Measurements from ENCODE around the gene KLHDC9. TPM values are rescaled to one million over a fixed set of nuclear protein-coding genes. Genes with fewer than 3 reads are reported as not detected.
A peak's percentile ranks its signal among the peaks of the same experiment; 100 is the strongest.

KLHDC9 gene
- total and polyA plus RNA-seq, 9 of the 15 experiments (the other 6 are each of a cell fraction or from before 2014, with no cell fraction given), result not detected

GRCh38 chr1:161117759-161118581 lies 19.8 kb downstream of the KLHDC9 start, which contains the start of the genes NIT1 and PFDN2 (continued):
- TF ChIP-seq MCM5 (IDR thresholded peaks at IDR 0.05; ENCODE audit: low read depth) (no peak), ZNF274 (IDR thresholded peaks at IDR 0.05; ENCODE audit: borderline replicate concordance, low read depth, low read length) (no peak), ZNF639 (CRISPR knock-in tag; conservative IDR thresholded peaks at IDR 0.05 in 1 of 2, IDR thresholded peaks at IDR 0.05 in 1 of 2) (peak in 1 of 2 experiments; percentile 49; a peak in 1 of 4 replicates), CHD7 (IDR thresholded peaks at IDR 0.05; ENCODE audit: low read depth, low read length) (no peak), SPI1 (IDR thresholded peaks at IDR 0.05; ENCODE audit: borderline replicate concordance, low read depth, low read length) (no peak), STAT5A (IDR thresholded peaks at IDR 0.05; ENCODE audit: borderline replicate concordance, low read length) (no peak), TAF1 (IDR thresholded peaks at IDR 0.05; ENCODE audit: control insufficient read depth, extremely low read depth, insufficient read depth, low read length, severe bottlenecking) (peak; percentile 96), IFI16 (CRISPR knock-in tag; IDR thresholded peaks at IDR 0.05) (no peak), ETV6 (IDR thresholded peaks at IDR 0.05; ENCODE audit: borderline replicate concordance in 1 of 2, low read depth in 2 of 2, low read length in 1 of 2) (no peak), ETV6 (CRISPR knock-in tag; IDR thresholded peaks at IDR 0.05; ENCODE audit: borderline replicate concordance) (peak; percentile 69; the same call in 1 of the 2 replicates), ADNP (tag; IDR thresholded peaks at IDR 0.05) (no peak), HDAC3 (IDR thresholded peaks at IDR 0.05; ENCODE audit: borderline replicate concordance, partially characterized antibody) (no peak)

Measured in K562 (cell line).